GM12878 (cell line): ENCODE results near the gene TMEM232. TPM values are rescaled to one million over a fixed set of nuclear protein-coding genes. Genes with fewer than 3 reads are reported as not detected.

Experiments used
- ATAC-seq: fragments of 200-7000 bp; cut with Tn5 transposase; 3 replicates; pipeline ENCODE4 v1.9.1; 2020; ENCODE audit warnings: mild to moderate bottlenecking, moderate library complexity
- BruUV-seq: library from RNA; stranded (reverse); fragments of 400-500 nt; replicated peaks from 2 replicates; lab custom pipeline; 2021; lab: Mats Ljungman, UMichigan
- CTCF ChIA-PET: fragments of 300-600 bp; sonication (Branson Sonifier 250); formaldehyde crosslinking; extraction: SDS; loops from one replicate; lab custom pipeline; 2021; ENCODE audit warnings: inconsistent platforms; lab: Yijun Ruan, JAX
- POLR2A ChIA-PET: fragments of 350-600 bp; formaldehyde crosslinking; extraction: SDS; loops from one replicate; lab custom pipeline; 2021; ENCODE audit warnings: inconsistent platforms; lab: Charles Lee
- RAD21 ChIA-PET: fragments of 300-600 bp; sonication (Branson Sonifier 250); formaldehyde crosslinking; loops from one replicate; lab custom pipeline; 2023; ENCODE audit warnings: antibody characterized with exemption; ENCODE audit not compliant: unreplicated experiment; lab: Charles Lee
- SMC1A ChIA-PET: fragments of 300-600 bp; sonication (Branson Sonifier 250); formaldehyde crosslinking; loops from one replicate; lab custom pipeline; 2023; ENCODE audit not compliant: unreplicated experiment, uncharacterized antibody; lab: Charles Lee
- DNase-seq: peaks from one replicate; pipeline ENCODE4 v3.0.0-alpha.2; 2011; ENCODE audit warnings: low read depth, low spot score
- FAIRE-seq: peaks from 3 replicates; lab custom pipeline; 2011; peaks lifted over from hg19 to GRCh38; lab: Jason Lieb, UNC
- H2AFZ ChIP-seq: 2 replicates; pipeline ENCODE4 v1.6.0; 2011; ENCODE audit warnings: low read depth, low read length, control low read depth; ENCODE audit not compliant: control insufficient read depth
- H3K27ac ChIP-seq: 2 replicates; pipeline ENCODE4 v1.5.1; 2011; ENCODE audit warnings: control low read depth; ENCODE audit not compliant: control insufficient read depth, insufficient read depth
- H3K27me3 ChIP-seq, 2 experiments: replicated peaks in 1 of 2; 2 replicates each; pipeline versions ENCODE4 v1.6.0 to v1.6.1; 2011; ENCODE audit warnings: low read length in 1 of 2; ENCODE audit not compliant: control insufficient read depth in 2 of 2, insufficient read depth in 2 of 2
- H3K36me3 ChIP-seq, 2 experiments: 2 replicates each; pipeline ENCODE4 v1.5.1; 2011; ENCODE audit warnings: low read length in 1 of 2; ENCODE audit not compliant: control insufficient read depth in 2 of 2, insufficient read depth in 2 of 2
- H3K4me1 ChIP-seq: 2 replicates; pipeline ENCODE4 v1.6.1; 2011; ENCODE audit warnings: mild to moderate bottlenecking, low read length, moderate library complexity, mixed read lengths; ENCODE audit not compliant: control insufficient read depth, insufficient read depth
- H3K4me2 ChIP-seq: 2 replicates; pipeline ENCODE4 v1.6.0; 2011; ENCODE audit warnings: control low read depth; ENCODE audit not compliant: control insufficient read depth, insufficient read depth
- H3K4me3 ChIP-seq: fragments of 200-600 bp; sonication (generic); 2 replicates; pipeline ENCODE4 v1.5.1; 2016
- H3K79me2 ChIP-seq: 2 replicates; pipeline ENCODE4 v1.6.0; 2011; ENCODE audit warnings: low read length; ENCODE audit not compliant: control insufficient read depth, insufficient read depth
- H3K9ac ChIP-seq: 2 replicates; pipeline ENCODE4 v1.8.0; 2011; ENCODE audit warnings: low read length, control low read depth, mixed read lengths; ENCODE audit not compliant: control insufficient read depth, insufficient read depth
- H3K9me3 ChIP-seq: replicated peaks from 3 replicates; pipeline ENCODE4 v1.5.1; 2011; ENCODE audit warnings: mild to moderate bottlenecking, low read length; ENCODE audit not compliant: control insufficient read depth, insufficient read depth
- H4K20me1 ChIP-seq: 2 replicates; pipeline ENCODE4 v1.6.0; 2011; ENCODE audit not compliant: control insufficient read depth, insufficient read depth
- ASH2L ChIP-seq: fragments of 300-600, 200-600 bp; sonication (generic); IDR thresholded peaks from 2 replicates; pipeline ENCODE4 v1.6.1; 2017; ENCODE audit warnings: low read depth, mild to moderate bottlenecking, borderline replicate concordance
- BMI1 ChIP-seq: fragments of 450-650 bp; IDR thresholded peaks from 2 replicates; pipeline ENCODE4 v1.6.1; 2016; ENCODE audit warnings: mild to moderate bottlenecking, moderate library complexity, borderline replicate concordance
- CHD1 ChIP-seq: IDR thresholded peaks from 2 replicates; pipeline ENCODE4 v1.6.1; 2012; ENCODE audit warnings: low read depth, low read length, improper control_type of control experiment
- FOS ChIP-seq: IDR thresholded peaks from 3 replicates; pipeline ENCODE4 v1.6.1; 2011; ENCODE audit warnings: borderline replicate concordance; ENCODE audit not compliant: insufficient read length; ENCODE audit errors: extremely low read depth
- JUND ChIP-seq: IDR thresholded peaks from 2 replicates; pipeline ENCODE4 v1.6.1; 2012; ENCODE audit warnings: low read depth, mild to moderate bottlenecking, low read length, improper control_type of control experiment, moderate library complexity
- MYC ChIP-seq: IDR thresholded peaks from 2 replicates; pipeline ENCODE4 v1.6.1; 2011; ENCODE audit warnings: mild to moderate bottlenecking, low read length, moderate library complexity, inconsistent platforms; ENCODE audit not compliant: insufficient read depth, insufficient replicate concordance, insufficient read length, severe bottlenecking
- NFXL1 ChIP-seq: fragments of 450-650 bp; IDR thresholded peaks from 2 replicates; pipeline ENCODE4 v1.6.1; 2017; ENCODE audit warnings: antibody characterized with exemption, mild to moderate bottlenecking, borderline replicate concordance
- PAX8 ChIP-seq: fragments of 450-650 bp; IDR thresholded peaks from 2 replicates; pipeline ENCODE4 v1.6.1; 2017; ENCODE audit warnings: mild to moderate bottlenecking, moderate library complexity
- RBBP5 ChIP-seq: fragments of 200-600 bp; sonication (generic); conservative IDR thresholded peaks from 2 replicates; pipeline ENCODE4 v1.6.1; 2016
- SMAD5 ChIP-seq: IDR thresholded peaks from 2 replicates; pipeline ENCODE4 v1.6.1; 2016; ENCODE audit warnings: antibody characterized with exemption, low read depth
- YBX1 ChIP-seq: fragments of 450-650 bp; IDR thresholded peaks from 2 replicates; pipeline ENCODE4 v1.6.1; 2016; ENCODE audit warnings: antibody characterized with exemption
- ZNF217 ChIP-seq: fragments of 450-650 bp; IDR thresholded peaks from 2 replicates; pipeline ENCODE4 v1.6.1; 2017; ENCODE audit warnings: antibody characterized with exemption, mild to moderate bottlenecking
- WGBS: methylation state at CpG from one replicate; pipeline ENCODE4 v1.1.6; 2016; ENCODE audit warnings: low lambda C conversion rate; ENCODE audit not compliant: insufficient replicate concordance, insufficient coverage; ENCODE audit errors: missing lambda C conversion rate; 5-methylcytosine and 5-hydroxymethylcytosine counted together
- in situ Hi-C: fragments of 300-500 bp; cut with MboI; formaldehyde crosslinking; loops from 9 replicates; pipeline ENCODE4 v1.14.3; 2018; ENCODE audit warnings: mixed read lengths
- intact Hi-C: fragments of 100-400 bp; cut with micrococcal nuclease; formaldehyde crosslinking; loops from one replicate; pipeline ENCODE4 v1.14.2; 2022; ENCODE audit not compliant: unreplicated experiment
- polyA plus RNA-seq, 11 experiments: library from polyadenylated mRNA; depleted of rRNA in 4 of 11; unstranded in 6 of 11; stranded (reverse) in 5 of 11; fragments of >200 nt; fragmentation: Nextera tagmentation in 4 of 11; fragmentation: Illumina TruSeq in 1 of 11; extraction: Ambion mirVana in 4 of 11; extraction: Trizol in 1 of 11; gene quantifications; 1 replicate in 1 of 11; 2 replicates in 10 of 11; pipeline versions ENCODE4 v1.2.1 to v1.2.3, GENCODE V29; 2011 to 2016; ENCODE audit warnings: inconsistent platforms in 2 of 11, missing spikeins in 2 of 11, low read depth in 1 of 11
- total RNA-seq, 4 experiments: library from RNA; depleted of rRNA in 3 of 4; stranded (reverse); fragments of >200 nt in 3 of 4; fragmentation: Illumina TruSeq in 1 of 4; extraction: Trizol in 1 of 4; gene quantifications; 2 replicates each; pipeline versions ENCODE4 v1.2.1 to v1.2.3, GENCODE V29; 2013 to 2021
- TF ChIP-seq, protein P1 (sequence below): fragments of 450-650 bp; IDR thresholded peaks from 2 replicates; pipeline ENCODE4 v1.6.1; 2017; ENCODE audit warnings: low read depth, mild to moderate bottlenecking, moderate library complexity
- TF ChIP-seq, protein P2 (sequence below): fragments of 450-650 bp; formaldehyde crosslinking; IDR thresholded peaks from 2 replicates; pipeline ENCODE4 v1.5.0; 2022; ENCODE audit warnings: mild to moderate bottlenecking, missing genetic modification characterization
- TF ChIP-seq, protein P3 (sequence below): IDR thresholded peaks from 2 replicates; pipeline ENCODE4 v1.6.1; 2012; ENCODE audit warnings: improper control_type of control experiment, low read depth, low read length; ENCODE audit not compliant: insufficient replicate concordance

TMEM232 gene
- total and polyA plus RNA-seq, 10 of the 15 experiments (the other 5 are each of a cell fraction or from before 2014, with no cell fraction given) = 0.29 to 1.3 (median 0.91) TPM

DNA sequence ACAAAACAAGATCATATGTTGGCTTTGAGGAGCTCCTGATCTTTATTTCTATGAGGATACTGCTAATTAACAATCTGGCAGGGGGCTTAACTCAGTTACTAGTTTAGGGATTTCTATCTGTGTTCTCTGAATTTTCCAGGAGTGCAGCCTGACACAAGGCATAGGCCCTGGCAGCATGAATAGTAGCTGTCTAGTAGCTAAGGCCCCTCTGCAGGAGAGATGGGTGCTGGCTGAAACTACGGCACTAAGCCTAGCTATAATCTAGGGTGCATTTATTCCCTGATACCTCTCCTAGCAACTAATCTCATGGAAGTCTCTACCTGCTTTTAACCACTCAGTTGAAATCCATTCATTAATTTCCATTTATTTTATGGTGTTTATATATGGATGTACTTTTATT is 268.2 kb downstream of the TMEM232 start:
- ChIA-PET RAD21 (interaction anchor here (0.6 kb wide), 1 partner anchor 1714 kb away, joined by 3 read pairs; no protein-coding TSS in a partner anchor), POLR2A (no interaction called here), CTCF (interaction anchor here (0.6 to 1.1 kb wide), 3 partner anchors 12 to 297 kb away, joined by 3 read pairs; no protein-coding TSS in a partner anchor), SMC1A (no interaction called here)
- no peaks in the 10 kb centered on the region for H3K27me3 ChIP-seq
- H3K36me3 ChIP-seq = no peaks in the 10 kb centered on the region
- in situ Hi-C loops = no loop called here
- TF ChIP-seq, protein P1, sequence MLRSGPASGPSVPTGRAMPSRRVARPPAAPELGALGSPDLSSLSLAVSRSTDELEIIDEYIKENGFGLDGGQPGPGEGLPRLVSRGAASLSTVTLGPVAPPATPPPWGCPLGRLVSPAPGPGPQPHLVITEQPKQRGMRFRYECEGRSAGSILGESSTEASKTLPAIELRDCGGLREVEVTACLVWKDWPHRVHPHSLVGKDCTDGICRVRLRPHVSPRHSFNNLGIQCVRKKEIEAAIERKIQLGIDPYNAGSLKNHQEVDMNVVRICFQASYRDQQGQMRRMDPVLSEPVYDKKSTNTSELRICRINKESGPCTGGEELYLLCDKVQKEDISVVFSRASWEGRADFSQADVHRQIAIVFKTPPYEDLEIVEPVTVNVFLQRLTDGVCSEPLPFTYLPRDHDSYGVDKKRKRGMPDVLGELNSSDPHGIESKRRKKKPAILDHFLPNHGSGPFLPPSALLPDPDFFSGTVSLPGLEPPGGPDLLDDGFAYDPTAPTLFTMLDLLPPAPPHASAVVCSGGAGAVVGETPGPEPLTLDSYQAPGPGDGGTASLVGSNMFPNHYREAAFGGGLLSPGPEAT = no peak
- TF ChIP-seq YBX1 (no peak), FOS (no peak), MYC (no peak), NFXL1 (no peak), ZNF217 (no peak), PAX8 (no peak), JUND (no peak), CHD1 (no peak), ASH2L (no peak), BMI1 (no peak), SMAD5 (no peak), RBBP5 (no peak)
- TF ChIP-seq, protein P2, sequence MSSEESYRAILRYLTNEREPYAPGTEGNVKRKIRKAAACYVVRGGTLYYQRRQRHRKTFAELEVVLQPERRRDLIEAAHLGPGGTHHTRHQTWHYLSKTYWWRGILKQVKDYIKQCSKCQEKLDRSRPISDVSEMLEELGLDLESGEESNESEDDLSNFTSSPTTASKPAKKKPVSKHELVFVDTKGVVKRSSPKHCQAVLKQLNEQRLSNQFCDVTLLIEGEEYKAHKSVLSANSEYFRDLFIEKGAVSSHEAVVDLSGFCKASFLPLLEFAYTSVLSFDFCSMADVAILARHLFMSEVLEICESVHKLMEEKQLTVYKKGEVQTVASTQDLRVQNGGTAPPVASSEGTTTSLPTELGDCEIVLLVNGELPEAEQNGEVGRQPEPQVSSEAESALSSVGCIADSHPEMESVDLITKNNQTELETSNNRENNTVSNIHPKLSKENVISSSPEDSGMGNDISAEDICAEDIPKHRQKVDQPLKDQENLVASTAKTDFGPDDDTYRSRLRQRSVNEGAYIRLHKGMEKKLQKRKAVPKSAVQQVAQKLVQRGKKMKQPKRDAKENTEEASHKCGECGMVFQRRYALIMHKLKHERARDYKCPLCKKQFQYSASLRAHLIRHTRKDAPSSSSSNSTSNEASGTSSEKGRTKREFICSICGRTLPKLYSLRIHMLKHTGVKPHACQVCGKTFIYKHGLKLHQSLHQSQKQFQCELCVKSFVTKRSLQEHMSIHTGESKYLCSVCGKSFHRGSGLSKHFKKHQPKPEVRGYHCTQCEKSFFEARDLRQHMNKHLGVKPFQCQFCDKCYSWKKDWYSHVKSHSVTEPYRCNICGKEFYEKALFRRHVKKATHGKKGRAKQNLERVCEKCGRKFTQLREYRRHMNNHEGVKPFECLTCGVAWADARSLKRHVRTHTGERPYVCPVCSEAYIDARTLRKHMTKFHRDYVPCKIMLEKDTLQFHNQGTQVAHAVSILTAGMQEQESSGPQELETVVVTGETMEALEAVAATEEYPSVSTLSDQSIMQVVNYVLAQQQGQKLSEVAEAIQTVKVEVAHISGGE (CRISPR knock-in tag) = no peak
- TF ChIP-seq, protein P3, sequence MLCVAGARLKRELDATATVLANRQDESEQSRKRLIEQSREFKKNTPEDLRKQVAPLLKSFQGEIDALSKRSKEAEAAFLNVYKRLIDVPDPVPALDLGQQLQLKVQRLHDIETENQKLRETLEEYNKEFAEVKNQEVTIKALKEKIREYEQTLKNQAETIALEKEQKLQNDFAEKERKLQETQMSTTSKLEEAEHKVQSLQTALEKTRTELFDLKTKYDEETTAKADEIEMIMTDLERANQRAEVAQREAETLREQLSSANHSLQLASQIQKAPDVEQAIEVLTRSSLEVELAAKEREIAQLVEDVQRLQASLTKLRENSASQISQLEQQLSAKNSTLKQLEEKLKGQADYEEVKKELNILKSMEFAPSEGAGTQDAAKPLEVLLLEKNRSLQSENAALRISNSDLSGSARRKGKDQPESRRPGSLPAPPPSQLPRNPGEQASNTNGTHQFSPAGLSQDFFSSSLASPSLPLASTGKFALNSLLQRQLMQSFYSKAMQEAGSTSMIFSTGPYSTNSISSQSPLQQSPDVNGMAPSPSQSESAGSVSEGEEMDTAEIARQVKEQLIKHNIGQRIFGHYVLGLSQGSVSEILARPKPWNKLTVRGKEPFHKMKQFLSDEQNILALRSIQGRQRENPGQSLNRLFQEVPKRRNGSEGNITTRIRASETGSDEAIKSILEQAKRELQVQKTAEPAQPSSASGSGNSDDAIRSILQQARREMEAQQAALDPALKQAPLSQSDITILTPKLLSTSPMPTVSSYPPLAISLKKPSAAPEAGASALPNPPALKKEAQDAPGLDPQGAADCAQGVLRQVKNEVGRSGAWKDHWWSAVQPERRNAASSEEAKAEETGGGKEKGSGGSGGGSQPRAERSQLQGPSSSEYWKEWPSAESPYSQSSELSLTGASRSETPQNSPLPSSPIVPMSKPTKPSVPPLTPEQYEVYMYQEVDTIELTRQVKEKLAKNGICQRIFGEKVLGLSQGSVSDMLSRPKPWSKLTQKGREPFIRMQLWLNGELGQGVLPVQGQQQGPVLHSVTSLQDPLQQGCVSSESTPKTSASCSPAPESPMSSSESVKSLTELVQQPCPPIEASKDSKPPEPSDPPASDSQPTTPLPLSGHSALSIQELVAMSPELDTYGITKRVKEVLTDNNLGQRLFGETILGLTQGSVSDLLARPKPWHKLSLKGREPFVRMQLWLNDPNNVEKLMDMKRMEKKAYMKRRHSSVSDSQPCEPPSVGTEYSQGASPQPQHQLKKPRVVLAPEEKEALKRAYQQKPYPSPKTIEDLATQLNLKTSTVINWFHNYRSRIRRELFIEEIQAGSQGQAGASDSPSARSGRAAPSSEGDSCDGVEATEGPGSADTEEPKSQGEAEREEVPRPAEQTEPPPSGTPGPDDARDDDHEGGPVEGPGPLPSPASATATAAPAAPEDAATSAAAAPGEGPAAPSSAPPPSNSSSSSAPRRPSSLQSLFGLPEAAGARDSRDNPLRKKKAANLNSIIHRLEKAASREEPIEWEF = no peak
- DNase-seq = no peak
- no peaks in the 10 kb centered on the region for H3K9me3 ChIP-seq
- no peaks in the 10 kb centered on the region for H4K20me1 ChIP-seq
- no TSS peak for BruUV-seq
- intact Hi-C loops = no loop called here
- no peaks in the 10 kb centered on the region for H3K4me1 ChIP-seq
- 28% methylated on average over 1 of the region's 1 CpG for WGBS
- no peak for ATAC-seq
- no peak overlapping the region for H3K9ac ChIP-seq
- no peaks in the 10 kb centered on the region for H3K79me2 ChIP-seq
- H3K4me3 ChIP-seq = no peak overlapping the region
- FAIRE-seq = no peak
- no peak overlapping the region for H3K27ac ChIP-seq
- H2AFZ ChIP-seq = no peak overlapping the region
- H3K4me2 ChIP-seq = no peak overlapping the region
